B cell (primary cell): ENCODE measurements around the gene AP3D1. TPM values are rescaled to one million over a fixed set of nuclear protein-coding genes. Genes with fewer than 3 reads are reported as not detected.

ENCODE experiments used
- ATAC-seq: fragments of 200-7000 bp; cut with Tn5 transposase; one replicate; pipeline ENCODE4 v1.10.0; 2021; ENCODE audit warnings: low read depth, mild to moderate bottlenecking, moderate number of reproducible peaks, moderate library complexity
- CTCF ChIA-PET: fragments of 350-600 bp; sonication (Branson Sonifier 250); formaldehyde crosslinking; loops from one replicate; lab custom pipeline; 2021; ENCODE audit warnings: antibody characterized with exemption, inconsistent platforms; lab: Charles Lee
- POLR2A ChIA-PET: fragments of 350-600 bp; sonication (Branson Sonifier 250); formaldehyde crosslinking; loops from one replicate; lab custom pipeline; 2021; ENCODE audit warnings: antibody characterized with exemption; lab: Charles Lee
- DNase-seq: peaks from one replicate; pipeline ENCODE4 v3.0.0; 2013
- H2AFZ ChIP-seq: 2 replicates; pipeline ENCODE4 v1.6.1; 2012; ENCODE audit warnings: mild to moderate bottlenecking, low read depth, low read length; ENCODE audit not compliant: insufficient read depth, poor library complexity, severe bottlenecking
- H3K27ac ChIP-seq, 2 donors: 1 replicate in 1 of 2; 2 replicates in 1 of 2; pipeline ENCODE4 v1.5.1; 2012 to 2013; ENCODE audit warnings: low read length in 2 of 2, mild to moderate bottlenecking in 2 of 2, moderate library complexity in 1 of 2
- H3K27me3 ChIP-seq, 4 experiments: fragments of 200-600 bp in 1 of 4; sonication (generic) in 1 of 4; replicated peaks in 1 of 4; 1 replicate in 2 of 4; 2 replicates in 2 of 4; pipeline versions ENCODE4 v1.6.1 to v1.7.0; 2013 to 2016; ENCODE audit warnings: low read length in 3 of 4, mild to moderate bottlenecking in 2 of 4, mixed read lengths in 1 of 4, moderate library complexity in 1 of 4; ENCODE audit not compliant: insufficient read depth in 4 of 4, control insufficient read depth in 3 of 4; ENCODE audit errors: control extremely low read depth in 1 of 4
- H3K36me3 ChIP-seq, 2 experiments: replicated peaks in 1 of 2; 1 replicate in 1 of 2; 2 replicates in 1 of 2; pipeline versions ENCODE4 v1.6.1 to v1.7.1; 2013; ENCODE audit warnings: low read length in 1 of 2; ENCODE audit not compliant: insufficient read depth in 2 of 2, control insufficient read depth in 1 of 2; ENCODE audit errors: control extremely low read depth in 1 of 2, extremely low read depth in 1 of 2
- H3K4me1 ChIP-seq, 2 donors: fragments of 200-600 bp in 1 of 2; sonication (generic) in 1 of 2; 1 replicate in 1 of 2; 2 replicates in 1 of 2; pipeline versions ENCODE4 v1.5.1 to v1.6.1; 2013 to 2017; ENCODE audit warnings: low read length in 2 of 2; ENCODE audit not compliant: control insufficient read depth in 2 of 2, insufficient read depth in 2 of 2
- H3K4me2 ChIP-seq: replicated peaks from 2 replicates; pipeline ENCODE3; 2012; ENCODE audit warnings: mild to moderate bottlenecking, low read depth, low read length; ENCODE audit not compliant: poor library complexity, severe bottlenecking
- H3K4me3 ChIP-seq, 5 experiments: fragments of 200-600 bp in 1 of 5; sonication (generic) in 1 of 5; 1 replicate in 3 of 5; 2 replicates in 2 of 5; pipeline versions ENCODE4 v1.5.1 to v1.7.0; 2011 to 2016; ENCODE audit warnings: low read length in 4 of 5, mild to moderate bottlenecking in 4 of 5, low read depth in 2 of 5, control low read depth in 1 of 5, moderate library complexity in 1 of 5; ENCODE audit not compliant: insufficient read depth in 1 of 5; ENCODE audit errors: control extremely low read depth in 1 of 5, extremely low read depth in 1 of 5
- H3K79me2 ChIP-seq: fragments of 200-600 bp; sonication (generic); one replicate; pipeline ENCODE4 v1.6.0; 2016; ENCODE audit warnings: low read length; ENCODE audit not compliant: control insufficient read depth, insufficient read depth
- H3K9ac ChIP-seq: fragments of 200-600 bp; sonication (generic); 2 replicates; pipeline ENCODE4 v1.6.1; 2017; ENCODE audit warnings: mild to moderate bottlenecking, low read length, moderate library complexity
- H3K9me3 ChIP-seq, 3 donors: one replicate each; pipeline versions ENCODE4 v1.6.1 to v1.7.1; 2013; ENCODE audit warnings: low read length in 2 of 3; ENCODE audit not compliant: control insufficient read depth in 2 of 3, insufficient read depth in 1 of 3; ENCODE audit errors: control extremely low read depth in 1 of 3
- H4K20me1 ChIP-seq: 2 replicates; pipeline ENCODE4 v1.6.0; 2012; ENCODE audit warnings: mild to moderate bottlenecking, low read length; ENCODE audit not compliant: insufficient read depth, control insufficient read depth, poor library complexity, severe bottlenecking
- H3K27ac Mint-ChIP-seq: one replicate; pipeline ENCODE4 v1.8.0; 2021; ENCODE audit warnings: mixed read lengths
- H3K27me3 Mint-ChIP-seq: one replicate; pipeline ENCODE4 v1.8.0; 2021; ENCODE audit warnings: mixed read lengths
- H3K4me1 Mint-ChIP-seq: one replicate; pipeline ENCODE4 v1.8.0; 2021; ENCODE audit warnings: mixed read lengths
- H3K4me3 Mint-ChIP-seq: one replicate; pipeline ENCODE4 v1.8.0; 2021; ENCODE audit warnings: mixed read lengths
- H3K9me3 Mint-ChIP-seq: one replicate; pipeline ENCODE4 v1.8.0; 2022; ENCODE audit warnings: mixed read lengths; ENCODE audit not compliant: insufficient read depth
- EZH2 ChIP-seq: IDR thresholded peaks from 2 replicates; pipeline ENCODE4 v1.6.1; 2012; ENCODE audit warnings: borderline replicate concordance, low read depth, mild to moderate bottlenecking, moderate library complexity, low read length; ENCODE audit not compliant: insufficient read depth, poor library complexity, severe bottlenecking
- WGBS: methylation state at CpG from one replicate; pipeline ENCODE4 v1.1.5; 2013; ENCODE audit warnings: missing lambda C conversion rate; ENCODE audit not compliant: insufficient coverage; 5-methylcytosine and 5-hydroxymethylcytosine counted together
- intact Hi-C: fragments of 100-400 bp; cut with micrococcal nuclease; formaldehyde crosslinking; loops from one replicate; pipeline ENCODE4 v1.10.0; 2022
- polyA plus RNA-seq: library from polyadenylated mRNA; depleted of rRNA; stranded (reverse); fragments of >200 nt; gene quantifications from 2 replicates; pipeline ENCODE4 v1.2.3, GENCODE V29; 2012
- total RNA-seq, 2 donors: library from RNA; stranded (reverse); fragments of 120-200 nt in 1 of 2; gene quantifications; 1 replicate in 1 of 2; 2 replicates in 1 of 2; pipeline versions ENCODE4 v1.2.3 to v1.2.4, GENCODE V29; 2013 to 2022
- TF ChIP-seq, protein P1 (sequence below): fragments of 200-600 bp; IDR thresholded peaks from one replicate; pipeline ENCODE4 v1.8.0; 2022; ENCODE audit warnings: antibody characterized with exemption, mild to moderate bottlenecking

Gene AP3D1
- total and polyA plus RNA-seq, 2 donors (not counting 1 experiment from before 2014, with no cell fraction given) = 96.4 to 114 TPM

DNA sequence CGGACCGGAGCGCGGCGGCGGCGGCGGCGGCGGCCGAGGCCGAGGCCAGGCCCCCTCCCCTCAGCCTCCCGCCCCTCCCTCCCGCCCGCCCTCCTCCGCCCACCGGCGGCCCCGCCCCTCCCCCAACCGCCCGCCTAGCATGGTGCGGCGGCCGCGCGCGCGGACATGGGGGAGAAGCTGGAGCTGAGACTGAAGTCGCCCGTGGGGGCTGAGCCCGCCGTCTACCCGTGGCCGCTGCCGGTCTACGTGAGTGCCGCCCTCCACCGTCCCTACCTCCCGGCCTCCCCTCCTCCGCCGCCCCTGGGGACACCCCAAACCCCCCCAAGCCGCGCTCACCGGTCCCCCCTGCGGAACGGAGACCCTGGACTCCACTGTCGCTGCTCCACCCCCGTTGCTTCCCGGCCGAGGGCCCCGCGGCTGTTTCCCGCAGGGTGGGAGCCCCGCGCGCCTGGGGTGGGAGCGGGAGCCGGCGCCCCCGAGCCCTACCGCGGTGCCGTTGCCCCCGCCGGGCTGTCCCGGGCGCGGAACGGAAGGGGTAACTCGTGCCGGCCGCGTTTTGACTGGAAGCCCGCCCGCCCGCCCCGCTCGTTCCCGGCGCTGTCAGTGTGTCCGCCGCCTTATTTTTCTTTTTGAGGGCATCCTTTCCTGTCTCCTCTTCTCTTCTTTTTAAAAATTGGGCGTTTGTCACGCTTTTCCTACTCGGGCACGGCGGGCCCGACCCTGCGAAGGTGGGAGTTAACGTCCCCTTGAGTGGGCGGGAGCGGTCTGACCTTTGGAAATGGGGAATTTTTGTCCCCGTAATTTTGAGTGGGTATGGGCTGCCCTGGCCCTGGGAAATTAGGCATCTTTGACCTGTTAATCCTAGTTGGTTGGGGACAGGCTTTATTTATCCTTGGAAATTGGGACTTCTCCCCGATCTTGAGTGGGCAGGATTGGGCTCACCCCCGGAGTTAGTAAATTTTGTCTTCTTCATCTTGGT is 12.9 kb upstream of the AP3D1 start:
- ChIA-PET CTCF (no interaction called here), POLR2A (interaction anchor here (0.5 to 1.0 kb wide), 4 partner anchors 12 to 312 kb away, joined by 3 read pairs; partner anchors contain the start of genes AP3D1 and GADD45B)
- H3K79me2 ChIP-seq = peaks cover 57% of the 10 kb centered on the region
- Mint-ChIP-seq H3K27ac (peak overlapping the region; percentile 84), H3K4me3 (peak overlapping the region; percentile 92), H3K9me3 (no peaks in the 10 kb centered on the region), H3K4me1 (peaks cover 39% of the 10 kb centered on the region), H3K27me3 (no peaks in the 10 kb centered on the region)
- H3K36me3 ChIP-seq = no peaks in the 10 kb centered on the region
- H4K20me1 ChIP-seq = peaks cover 12% of the 10 kb centered on the region
- H2AFZ ChIP-seq = peak overlapping the region; percentile 49
- ATAC-seq = peak; percentile 28
- H3K4me3 ChIP-seq = peak overlapping the region; percentile 64 to 89 (median 77)
- H3K9me3 ChIP-seq = no peaks in the 10 kb centered on the region
- H3K9ac ChIP-seq = peak overlapping the region; percentile 86
- TF ChIP-seq EZH2 = no peak
- TF ChIP-seq, protein P1, sequence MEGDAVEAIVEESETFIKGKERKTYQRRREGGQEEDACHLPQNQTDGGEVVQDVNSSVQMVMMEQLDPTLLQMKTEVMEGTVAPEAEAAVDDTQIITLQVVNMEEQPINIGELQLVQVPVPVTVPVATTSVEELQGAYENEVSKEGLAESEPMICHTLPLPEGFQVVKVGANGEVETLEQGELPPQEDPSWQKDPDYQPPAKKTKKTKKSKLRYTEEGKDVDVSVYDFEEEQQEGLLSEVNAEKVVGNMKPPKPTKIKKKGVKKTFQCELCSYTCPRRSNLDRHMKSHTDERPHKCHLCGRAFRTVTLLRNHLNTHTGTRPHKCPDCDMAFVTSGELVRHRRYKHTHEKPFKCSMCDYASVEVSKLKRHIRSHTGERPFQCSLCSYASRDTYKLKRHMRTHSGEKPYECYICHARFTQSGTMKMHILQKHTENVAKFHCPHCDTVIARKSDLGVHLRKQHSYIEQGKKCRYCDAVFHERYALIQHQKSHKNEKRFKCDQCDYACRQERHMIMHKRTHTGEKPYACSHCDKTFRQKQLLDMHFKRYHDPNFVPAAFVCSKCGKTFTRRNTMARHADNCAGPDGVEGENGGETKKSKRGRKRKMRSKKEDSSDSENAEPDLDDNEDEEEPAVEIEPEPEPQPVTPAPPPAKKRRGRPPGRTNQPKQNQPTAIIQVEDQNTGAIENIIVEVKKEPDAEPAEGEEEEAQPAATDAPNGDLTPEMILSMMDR = no peak
- peak overlapping the region; percentile 99 for H3K4me2 ChIP-seq
- under 1% methylated on average over 58 of the region's 95 CpGs for WGBS
- no peaks in the 10 kb centered on the region for H3K27me3 ChIP-seq
- H3K27ac ChIP-seq = peak overlapping the region; percentile 78 to 82
- DNase-seq = no peak
- peaks cover 39 to 57% of the 10 kb centered on the region in 2 donors for H3K4me1 ChIP-seq
- intact Hi-C loops = loop anchor here (2.0 kb wide), 1 partner anchor 72 kb away; the partner anchor contains the start of genes PLEKHJ1 and SF3A2

DNA sequence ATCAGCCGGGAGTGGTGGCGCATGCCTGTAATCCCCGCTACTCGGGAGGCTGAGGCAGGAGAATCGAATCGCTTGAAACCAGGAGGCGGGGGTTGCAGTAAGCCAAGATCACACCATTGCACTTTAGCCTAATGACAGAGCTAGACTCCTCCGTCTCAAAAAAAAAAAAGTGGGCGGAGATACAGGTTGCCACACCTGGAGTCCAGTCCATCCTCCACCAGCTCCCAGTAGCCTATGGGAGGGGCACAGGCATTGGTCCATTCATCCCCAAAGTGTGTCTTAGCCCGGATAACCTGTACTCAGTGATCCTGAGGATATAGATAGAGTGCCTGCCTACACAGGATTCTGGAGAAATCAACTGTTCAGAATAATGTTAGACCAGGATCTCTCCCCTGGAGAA is 9.0 kb upstream of the AP3D1 start:
- TF ChIP-seq, protein P1 = no peak
- no peak for TF ChIP-seq EZH2
- WGBS = 96% methylated on average over 5 of the region's 10 CpGs
- DNase-seq = no peak

More for the DNA sequence above, 9.0 kb upstream of the AP3D1 start:
- Histone ChIP-seq H3K36me3 (no peaks in the 10 kb centered on the region), H3K4me1 (peaks cover under 1 to 25% of the 10 kb centered on the region in 2 donors), H3K27me3 (no peaks in the 10 kb centered on the region), H3K4me3 (no peak overlapping the region), H3K27ac (no peak overlapping the region), H3K4me2 (no peak overlapping the region), H3K9me3 (no peaks in the 10 kb centered on the region), H3K9ac (no peak overlapping the region), H2AFZ (no peak overlapping the region), H3K79me2 (peaks cover 24% of the 10 kb centered on the region), H4K20me1 (peaks cover 17% of the 10 kb centered on the region)
- Mint-ChIP-seq H3K9me3 (no peaks in the 10 kb centered on the region), H3K27me3 (no peaks in the 10 kb centered on the region), H3K4me3 (no peak overlapping the region), H3K27ac (no peak overlapping the region), H3K4me1 (peaks cover 14% of the 10 kb centered on the region)
- CTCF ChIA-PET = no interaction called here
- ATAC-seq = no peak
- intact Hi-C loops = no loop called here
- POLR2A ChIA-PET = interaction anchor here (0.6 kb wide), 1 partner anchor 25 kb away, joined by 5 read pairs; no protein-coding TSS in a partner anchor
